Tibial nerve (tissue), 4 donors: ENCODE measurements around the gene ZNF408. TPM values are rescaled to one million over a fixed set of nuclear protein-coding genes. Genes with fewer than 3 reads are reported as not detected.

ENCODE experiments used
- DNase-seq, 2 donors: peaks; one replicate each; pipeline ENCODE4 v3.0.0-alpha.2; 2019; ENCODE audit warnings: low spot score in 2 of 2
- H3K27ac ChIP-seq, 4 donors: fragments of 200-600 bp; sonication (generic) in 3 of 4; one replicate each; pipeline ENCODE4 v1.5.1; 2017 to 2019; ENCODE audit warnings: mild to moderate bottlenecking in 1 of 4
- H3K27me3 ChIP-seq, 2 donors: fragments of 200-600 bp; sonication (generic) in 1 of 2; one replicate each; pipeline versions ENCODE4 v1.5.1 to v1.6.0; 2017 to 2019
- H3K36me3 ChIP-seq, 3 donors: fragments of 200-600 bp; sonication (generic); one replicate each; pipeline ENCODE4 v1.5.1; 2018 to 2019
- H3K4me1 ChIP-seq, 4 donors: fragments of 200-600 bp; sonication (generic) in 3 of 4; one replicate each; pipeline ENCODE4 v1.5.1; 2017 to 2019
- H3K4me3 ChIP-seq, 4 donors: fragments of 200-600 bp; sonication (generic) in 3 of 4; one replicate each; pipeline ENCODE4 v1.5.1; 2017 to 2019; ENCODE audit warnings: mild to moderate bottlenecking in 1 of 4, moderate library complexity in 1 of 4
- H3K9me3 ChIP-seq, 4 donors: fragments of 200-600 bp; sonication (generic) in 3 of 4; one replicate each; pipeline ENCODE4 v1.5.1; 2017 to 2019
- EP300 ChIP-seq, 2 donors: sonication (generic); formaldehyde crosslinking; IDR thresholded peaks; one replicate each; pipeline ENCODE4 v1.6.1; 2017; ENCODE audit warnings: antibody characterized with exemption in 2 of 2, mild to moderate bottlenecking in 1 of 2
- POLR2A ChIP-seq, 2 donors: fragments of 450-650 bp; IDR thresholded peaks; one replicate each; pipeline ENCODE4 v1.6.1; 2017; ENCODE audit warnings: antibody characterized with exemption in 2 of 2, mild to moderate bottlenecking in 2 of 2, moderate library complexity in 2 of 2
- WGBS, 2 donors: methylation state at CpG; one replicate each; pipeline ENCODE4 v1.1.5; 2018; 5-methylcytosine and 5-hydroxymethylcytosine counted together
- total RNA-seq, 4 donors: library from RNA; depleted of rRNA; stranded (reverse); fragments of >200 nt; gene quantifications; one replicate each; pipeline ENCODE4 v1.1.0, GENCODE V29; 2016
- TF ChIP-seq, protein P1 (sequence below), 5 experiments: fragments of 200-600 bp in 3 of 5; fragments of 450-650 bp in 2 of 5; sonication (generic) in 3 of 5; IDR thresholded peaks; one replicate each; pipeline ENCODE4 v1.5.1; 2016 to 2019; ENCODE audit warnings: antibody characterized with exemption in 5 of 5, mild to moderate bottlenecking in 3 of 5, moderate library complexity in 2 of 5

The ZNF408 gene
- total RNA-seq, 4 donors from 2014 or later = 8.8 to 21.6 (median 13.7) TPM

- WGBS, 2 donors = 69 to 70% methylated on average over 6 of the region's 6 CpGs
- peaks cover 0 to 41% (median 6%) of the 10 kb centered on the region in 3 donors for H3K36me3 ChIP-seq
- no peak for DNase-seq
- no peaks in the 10 kb centered on the region for H3K27me3 ChIP-seq
- H3K4me3 ChIP-seq = no peak overlapping the region
- no peaks in the 10 kb centered on the region for H3K9me3 ChIP-seq
- no peak for TF ChIP-seq POLR2A (IDR thresholded peaks at IDR 0.05)
- TF ChIP-seq EP300 (IDR thresholded peaks at IDR 0.05) = no peak
- TF ChIP-seq, protein P1, sequence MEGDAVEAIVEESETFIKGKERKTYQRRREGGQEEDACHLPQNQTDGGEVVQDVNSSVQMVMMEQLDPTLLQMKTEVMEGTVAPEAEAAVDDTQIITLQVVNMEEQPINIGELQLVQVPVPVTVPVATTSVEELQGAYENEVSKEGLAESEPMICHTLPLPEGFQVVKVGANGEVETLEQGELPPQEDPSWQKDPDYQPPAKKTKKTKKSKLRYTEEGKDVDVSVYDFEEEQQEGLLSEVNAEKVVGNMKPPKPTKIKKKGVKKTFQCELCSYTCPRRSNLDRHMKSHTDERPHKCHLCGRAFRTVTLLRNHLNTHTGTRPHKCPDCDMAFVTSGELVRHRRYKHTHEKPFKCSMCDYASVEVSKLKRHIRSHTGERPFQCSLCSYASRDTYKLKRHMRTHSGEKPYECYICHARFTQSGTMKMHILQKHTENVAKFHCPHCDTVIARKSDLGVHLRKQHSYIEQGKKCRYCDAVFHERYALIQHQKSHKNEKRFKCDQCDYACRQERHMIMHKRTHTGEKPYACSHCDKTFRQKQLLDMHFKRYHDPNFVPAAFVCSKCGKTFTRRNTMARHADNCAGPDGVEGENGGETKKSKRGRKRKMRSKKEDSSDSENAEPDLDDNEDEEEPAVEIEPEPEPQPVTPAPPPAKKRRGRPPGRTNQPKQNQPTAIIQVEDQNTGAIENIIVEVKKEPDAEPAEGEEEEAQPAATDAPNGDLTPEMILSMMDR (IDR thresholded peaks at IDR 0.05) = no peak
- no peak overlapping the region for H3K27ac ChIP-seq
- peaks cover 0 to 4% (median 0%) of the 10 kb centered on the region in 4 donors for H3K4me1 ChIP-seq
Measured at GRCh38 chr11:46738887-46739286, 38.1 kb downstream of the ZNF408 start.

DNA sequence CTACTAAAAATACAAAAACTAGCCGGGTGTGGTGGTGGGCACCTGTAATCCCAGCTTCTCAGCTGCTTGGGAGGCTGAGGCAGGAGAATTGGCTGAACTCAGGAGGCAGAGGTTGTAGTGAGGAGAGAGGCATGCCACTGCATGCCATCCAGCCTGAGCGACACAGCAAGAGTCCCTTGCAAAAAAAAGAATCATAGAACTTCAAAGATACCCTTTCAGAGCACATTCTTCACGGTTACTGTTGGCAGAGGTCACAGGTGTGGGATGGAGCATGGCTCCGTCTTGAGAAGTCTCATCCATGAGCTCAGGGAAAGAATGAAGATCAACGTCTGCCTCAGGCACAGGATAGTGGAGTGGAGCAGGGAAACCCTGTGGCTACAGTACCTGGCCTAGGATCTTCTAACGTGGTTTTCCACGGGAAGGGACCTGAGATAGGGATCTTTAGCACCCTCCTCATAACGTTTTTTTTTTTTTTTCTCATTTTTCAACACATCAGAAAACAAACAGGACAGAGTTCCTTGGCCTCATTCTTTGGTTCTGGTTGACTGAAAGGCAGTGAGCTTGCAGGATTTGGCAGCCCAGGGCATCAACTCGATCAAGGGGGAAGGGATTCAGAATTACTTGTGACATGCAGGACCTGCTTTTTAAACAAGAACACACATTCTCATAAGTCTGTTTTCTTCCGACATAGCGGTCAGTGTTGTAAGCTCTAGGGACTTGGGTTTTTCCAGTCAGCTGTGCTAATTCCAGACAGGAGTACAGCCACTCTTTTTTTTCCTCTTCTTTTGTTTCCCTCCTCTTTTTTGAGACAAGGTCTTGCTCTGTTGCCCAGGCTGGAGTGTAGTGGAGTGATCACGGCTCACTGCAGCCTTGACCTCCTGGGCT lies 41.0 kb downstream of the ZNF408 start:
- Histone ChIP-seq H3K27me3 (no peaks in the 10 kb centered on the region), H3K27ac (no peak overlapping the region), H3K36me3 (peaks cover 0 to 71% (median 6%) of the 10 kb centered on the region in 3 donors), H3K4me1 (peaks cover 0 to 4% (median 0%) of the 10 kb centered on the region in 4 donors), H3K4me3 (no peak overlapping the region), H3K9me3 (no peaks in the 10 kb centered on the region)
- TF ChIP-seq POLR2A (IDR thresholded peaks at IDR 0.05) (no peak), EP300 (IDR thresholded peaks at IDR 0.05) (peak in 1 of 2 donors; percentile 24)
- TF ChIP-seq, protein P1 (IDR thresholded peaks at IDR 0.05) = no peak
- whole genome bisulfite sequencing, 2 donors = 66 to 73% methylated on average over 12 of the region's 12 CpGs
- no peak for DNase-seq

DNA sequence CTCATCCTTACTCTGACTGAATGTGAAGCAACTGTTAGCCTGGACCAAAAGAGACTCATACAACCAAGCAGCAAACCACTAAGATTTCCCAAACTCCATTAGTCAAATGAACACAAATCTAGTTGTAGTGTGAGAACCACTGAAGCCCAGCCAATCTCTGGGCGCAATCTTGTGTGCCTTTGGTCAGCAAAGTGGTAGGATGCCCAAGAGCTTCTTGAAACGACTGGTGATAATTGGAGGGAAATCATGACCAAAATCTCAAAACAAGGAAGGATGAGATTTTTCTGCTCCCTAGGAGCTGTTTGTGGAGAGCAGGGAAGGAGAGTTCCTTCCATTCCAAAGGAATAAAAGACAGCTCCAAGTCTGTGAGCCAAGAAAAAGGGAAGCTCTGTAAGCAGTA lies 42.2 kb downstream of the ZNF408 start:
- Histone ChIP-seq H3K36me3 (peaks cover 0 to 83% (median 6%) of the 10 kb centered on the region in 3 donors), H3K27me3 (no peaks in the 10 kb centered on the region), H3K27ac (peak overlapping the region in 2 of 4 donors; percentile 26 to 44), H3K4me1 (peaks cover 0 to 4% (median 0%) of the 10 kb centered on the region in 4 donors), H3K4me3 (no peak overlapping the region), H3K9me3 (no peaks in the 10 kb centered on the region)
- WGBS, 2 donors = 83 to 86% methylated on average over 2 of the region's 2 CpGs
- DNase-seq = no peak
- TF ChIP-seq EP300 (IDR thresholded peaks at IDR 0.05) = no peak
- no peak for TF ChIP-seq POLR2A (IDR thresholded peaks at IDR 0.05)
- TF ChIP-seq, protein P1 (IDR thresholded peaks at IDR 0.05) = no peak

- peaks cover 0 to 90% (median 6%) of the 10 kb centered on the region in 3 donors for H3K36me3 ChIP-seq
- DNase-seq = no peak
- H3K27me3 ChIP-seq = no peaks in the 10 kb centered on the region
- H3K4me1 ChIP-seq = peaks cover 0 to 4% (median 0%) of the 10 kb centered on the region in 4 donors
- no peak overlapping the region for H3K4me3 ChIP-seq
- no peaks in the 10 kb centered on the region for H3K9me3 ChIP-seq
- H3K27ac ChIP-seq = peak overlapping the region in 1 of 4 donors; percentile 29
- 71 to 75% methylated on average over 10 of the region's 10 CpGs for WGBS, 2 donors
- no peak for TF ChIP-seq EP300 (IDR thresholded peaks at IDR 0.05)
- TF ChIP-seq, protein P1 (IDR thresholded peaks at IDR 0.05) = no peak
- TF ChIP-seq POLR2A (IDR thresholded peaks at IDR 0.05) = no peak
Measured at GRCh38 chr11:46743693-46744339, 43.0 kb downstream of the ZNF408 start.

DNA sequence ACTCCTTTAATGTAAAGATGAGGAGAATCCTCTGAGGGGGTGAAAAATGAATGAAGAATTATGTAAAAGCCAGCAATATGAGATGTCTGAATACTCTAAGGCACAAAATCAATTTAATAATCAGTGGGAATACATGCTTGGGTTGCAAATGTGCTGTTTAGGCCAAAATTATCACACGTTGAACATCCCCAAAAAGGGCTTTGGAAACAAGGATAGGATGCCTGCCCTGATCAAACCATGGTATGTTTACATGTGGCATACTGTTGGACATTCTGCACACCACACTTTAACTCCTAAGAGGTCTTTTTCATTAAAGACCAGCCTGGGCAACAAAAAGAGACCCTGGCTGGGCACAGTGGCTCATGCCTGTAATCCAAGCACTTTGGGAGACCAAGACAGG lies 44.5 kb downstream of the ZNF408 start:
- TF ChIP-seq, protein P1 (IDR thresholded peaks at IDR 0.05) = no peak
- TF ChIP-seq POLR2A (IDR thresholded peaks at IDR 0.05) = no peak
- no peak for TF ChIP-seq EP300 (IDR thresholded peaks at IDR 0.05)
- Histone ChIP-seq H3K4me3 (no peak overlapping the region), H3K27me3 (no peaks in the 10 kb centered on the region), H3K4me1 (peaks cover 0 to 4% (median 0%) of the 10 kb centered on the region in 4 donors), H3K36me3 (peaks cover 0 to 100% (median 6%) of the 10 kb centered on the region in 3 donors), H3K9me3 (no peaks in the 10 kb centered on the region), H3K27ac (no peak overlapping the region)
- no peak for DNase-seq
- WGBS, 2 donors = 64 to 78% methylated on average over 1 of the region's 1 CpG
